Measurements from ENCODE around the gene BAIAP2L1.

BAIAP2L1 gene

GRCh38 chr7:98241674-98242241 is 159.1 kb downstream of the BAIAP2L1 start:
- H3K4me3 ChIP-seq (ENCODE audit: low read depth, low read length): no peak overlapping the region
- no peak overlapping the region for H2AFZ ChIP-seq
- H3K27me3 ChIP-seq (ENCODE audit: control insufficient read depth, insufficient read depth, low read length): no peaks in the 10 kb centered on the region
- no peak overlapping the region for H3K27ac ChIP-seq
- no peaks in the 10 kb centered on the region for H3K36me3 ChIP-seq (ENCODE audit: control insufficient read depth, insufficient read depth, low read length)
- no peak overlapping the region for H3K9ac ChIP-seq
- TF ChIP-seq, protein P1, sequence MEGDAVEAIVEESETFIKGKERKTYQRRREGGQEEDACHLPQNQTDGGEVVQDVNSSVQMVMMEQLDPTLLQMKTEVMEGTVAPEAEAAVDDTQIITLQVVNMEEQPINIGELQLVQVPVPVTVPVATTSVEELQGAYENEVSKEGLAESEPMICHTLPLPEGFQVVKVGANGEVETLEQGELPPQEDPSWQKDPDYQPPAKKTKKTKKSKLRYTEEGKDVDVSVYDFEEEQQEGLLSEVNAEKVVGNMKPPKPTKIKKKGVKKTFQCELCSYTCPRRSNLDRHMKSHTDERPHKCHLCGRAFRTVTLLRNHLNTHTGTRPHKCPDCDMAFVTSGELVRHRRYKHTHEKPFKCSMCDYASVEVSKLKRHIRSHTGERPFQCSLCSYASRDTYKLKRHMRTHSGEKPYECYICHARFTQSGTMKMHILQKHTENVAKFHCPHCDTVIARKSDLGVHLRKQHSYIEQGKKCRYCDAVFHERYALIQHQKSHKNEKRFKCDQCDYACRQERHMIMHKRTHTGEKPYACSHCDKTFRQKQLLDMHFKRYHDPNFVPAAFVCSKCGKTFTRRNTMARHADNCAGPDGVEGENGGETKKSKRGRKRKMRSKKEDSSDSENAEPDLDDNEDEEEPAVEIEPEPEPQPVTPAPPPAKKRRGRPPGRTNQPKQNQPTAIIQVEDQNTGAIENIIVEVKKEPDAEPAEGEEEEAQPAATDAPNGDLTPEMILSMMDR (IDR thresholded peaks at IDR 0.05): no peak
- no peak overlapping the region for H3K4me2 ChIP-seq (ENCODE audit: low read length)
- H3K79me2 ChIP-seq: peaks cover 4% of the 10 kb centered on the region
- no peaks in the 10 kb centered on the region for H3K4me1 ChIP-seq
- no peaks in the 10 kb centered on the region for H3K9me3 ChIP-seq (ENCODE audit: control insufficient read depth, low read length)

Data from parathyroid adenoma (tissue), 2 donors.